Keratinocyte (primary cell): ENCODE measurements around the gene BRK1.

Source experiments
- EZH2 ChIP-seq: IDR thresholded peaks from one replicate; pipeline ENCODE4 v1.6.1; 2012; ENCODE audit warnings: inconsistent platforms, mild to moderate bottlenecking, low read length, moderate library complexity
- TF ChIP-seq, protein P1 (sequence below), 3 experiments: IDR thresholded peaks in 1 of 3; conservative IDR thresholded peaks in 1 of 3; optimal IDR thresholded peaks in 1 of 3; 2 replicates in 2 of 3; 3 replicates in 1 of 3; pipeline versions ENCODE3 to v1.5.1; 2011; ENCODE audit warnings: low read length in 3 of 3, mild to moderate bottlenecking in 3 of 3, moderate library complexity in 2 of 3, control low read depth in 1 of 3, inconsistent platforms in 1 of 3; ENCODE audit not compliant: insufficient read depth in 2 of 3; ENCODE audit errors: extremely low read depth in 1 of 3

- TF ChIP-seq, protein P1, sequence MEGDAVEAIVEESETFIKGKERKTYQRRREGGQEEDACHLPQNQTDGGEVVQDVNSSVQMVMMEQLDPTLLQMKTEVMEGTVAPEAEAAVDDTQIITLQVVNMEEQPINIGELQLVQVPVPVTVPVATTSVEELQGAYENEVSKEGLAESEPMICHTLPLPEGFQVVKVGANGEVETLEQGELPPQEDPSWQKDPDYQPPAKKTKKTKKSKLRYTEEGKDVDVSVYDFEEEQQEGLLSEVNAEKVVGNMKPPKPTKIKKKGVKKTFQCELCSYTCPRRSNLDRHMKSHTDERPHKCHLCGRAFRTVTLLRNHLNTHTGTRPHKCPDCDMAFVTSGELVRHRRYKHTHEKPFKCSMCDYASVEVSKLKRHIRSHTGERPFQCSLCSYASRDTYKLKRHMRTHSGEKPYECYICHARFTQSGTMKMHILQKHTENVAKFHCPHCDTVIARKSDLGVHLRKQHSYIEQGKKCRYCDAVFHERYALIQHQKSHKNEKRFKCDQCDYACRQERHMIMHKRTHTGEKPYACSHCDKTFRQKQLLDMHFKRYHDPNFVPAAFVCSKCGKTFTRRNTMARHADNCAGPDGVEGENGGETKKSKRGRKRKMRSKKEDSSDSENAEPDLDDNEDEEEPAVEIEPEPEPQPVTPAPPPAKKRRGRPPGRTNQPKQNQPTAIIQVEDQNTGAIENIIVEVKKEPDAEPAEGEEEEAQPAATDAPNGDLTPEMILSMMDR (optimal IDR thresholded peaks at IDR 0.05 in 1 of 3, IDR thresholded peaks at IDR 0.05 in 1 of 3, conservative IDR thresholded peaks at IDR 0.05 in 1 of 3; ENCODE audit: extremely low read depth in 1 of 3, insufficient read depth in 2 of 3, low read length in 3 of 3), result no peak
- TF ChIP-seq EZH2, result no peak
These were observed 53.6 kb downstream of the BRK1 start for GRCh38 chr3:10169000-10169496.
